Measurements from ENCODE around the gene TRABD2A.

GRCh38 chr2:84905181-84906107 is 24.6 kb upstream of the TRABD2A start, which contains the start of gene TMSB10:
- peak in 1 of 7 experiments; percentile 28 for TF ChIP-seq CTCF (IDR thresholded peaks at IDR 0.05)
- peak in 1 of 4 donors; percentile 73 for TF ChIP-seq POLR2A (IDR thresholded peaks at IDR 0.05)

Measured in stomach (tissue), 4 donors.